Body of pancreas (tissue), 4 donors: Measurements from ENCODE around the gene RANBP3L. TPM values are rescaled to one million over a fixed set of nuclear protein-coding genes. Genes with fewer than 3 reads are reported as not detected.

Experiments
- ATAC-seq: fragments of 150-250 bp; one replicate; pipeline ENCODE4 v1.9.1; 2016
- DNase-seq, 4 donors: peaks; one replicate each; pipeline ENCODE4 v3.0.0-alpha.2; 2019
- H3K27ac ChIP-seq, 4 donors: fragments of 200-600 bp; sonication (generic); 1 replicate in 3 of 4; 2 replicates in 1 of 4; pipeline versions ENCODE4 v1.5.1 to v1.6.1; 2016 to 2019; ENCODE audit warnings: mild to moderate bottlenecking in 1 of 4, mixed read lengths in 1 of 4, moderate library complexity in 1 of 4
- H3K27me3 ChIP-seq, 2 donors: fragments of 200-600 bp; sonication (generic); one replicate each; pipeline ENCODE4 v1.6.0; 2016; ENCODE audit warnings: mild to moderate bottlenecking in 1 of 2
- H3K36me3 ChIP-seq, 2 donors: fragments of 200-600 bp; sonication (generic); replicated peaks in 1 of 2; 2 replicates each; pipeline ENCODE4 v1.5.1; 2016; ENCODE audit warnings: low read depth in 2 of 2; ENCODE audit not compliant: insufficient read depth in 1 of 2
- H3K4me1 ChIP-seq: fragments of 200-600 bp; sonication (generic); one replicate; pipeline ENCODE4 v1.6.0; 2016
- H3K4me3 ChIP-seq, 2 donors: fragments of 200-600 bp; sonication (generic); 1 replicate in 1 of 2; 2 replicates in 1 of 2; pipeline ENCODE4 v1.5.1; 2016 to 2019
- H3K9me3 ChIP-seq, 3 donors: fragments of 200-600 bp; sonication (generic); 1 replicate in 2 of 3; 2 replicates in 1 of 3; pipeline ENCODE4 v1.5.1; 2016
- CTCF ChIP-seq, 7 experiments: fragments of 450-650 bp in 4 of 7; fragments of 200-600 bp in 3 of 7; sonication (generic) in 3 of 7; IDR thresholded peaks; one replicate each; pipeline ENCODE4 v1.5.1; 2016 to 2019; ENCODE audit warnings: antibody characterized with exemption in 7 of 7
- POLR2A ChIP-seq, 3 donors: fragments of 450-650 bp; IDR thresholded peaks; one replicate each; pipeline ENCODE4 v1.6.1; 2016; ENCODE audit warnings: antibody characterized with exemption in 3 of 3, mild to moderate bottlenecking in 2 of 3
- WGBS, 2 donors: methylation state at CpG; one replicate each; pipeline ENCODE4 v1.1.5; 2017; 5-methylcytosine and 5-hydroxymethylcytosine counted together
- intact Hi-C: fragments of 100-400 bp; cut with DNase I; formaldehyde crosslinking; loops from one replicate; pipeline ENCODE4 v1.15.1; 2023
- total RNA-seq, 2 donors: library from RNA; depleted of rRNA; stranded (reverse); fragments of >200 nt; gene quantifications; one replicate each; pipeline ENCODE4 v1.1.0, GENCODE V29; 2016

The RANBP3L gene
- total RNA-seq, 2 donors from 2014 or later = 4.9 TPM; not detected in 1

- ATAC-seq (no peak), DNase-seq (no peak)
- H3K4me1 ChIP-seq = peaks cover 28% of the 10 kb centered on the region
- H3K4me3 ChIP-seq = no peak overlapping the region
- intact Hi-C loops = no loop called here
- 94 to 95% methylated on average over 1 of the region's 1 CpG for WGBS, 2 donors
- H3K9me3 ChIP-seq = no peaks in the 10 kb centered on the region
- no peak overlapping the region for H3K27ac ChIP-seq
- peaks cover 0 to 4% of the 10 kb centered on the region in 2 donors for H3K36me3 ChIP-seq
- H3K27me3 ChIP-seq = no peaks in the 10 kb centered on the region
- TF ChIP-seq POLR2A (IDR thresholded peaks at IDR 0.05) = no peak
Observed at GRCh38 chr5:36230151-36230790, 71.4 kb downstream of the RANBP3L start.

GRCh38 chr5:36228505-36228904 lies 73.2 kb downstream of the RANBP3L start:
- H3K4me3 ChIP-seq = no peak overlapping the region
- peaks cover 0 to 8% of the 10 kb centered on the region in 2 donors for H3K36me3 ChIP-seq
- H3K27me3 ChIP-seq = no peaks in the 10 kb centered on the region
- peaks cover 28% of the 10 kb centered on the region for H3K4me1 ChIP-seq
- ATAC-seq = no peak
- no peaks in the 10 kb centered on the region for H3K9me3 ChIP-seq
- intact Hi-C loops = no loop called here
- DNase-seq = no peak
- no peak overlapping the region for H3K27ac ChIP-seq
- no peak for TF ChIP-seq POLR2A (IDR thresholded peaks at IDR 0.05)
- TF ChIP-seq CTCF (IDR thresholded peaks at IDR 0.05) = no peak
- WGBS, 2 donors = 96% methylated on average over 7 of the region's 7 CpGs

GRCh38 chr5:36227046-36227445 lies 74.7 kb downstream of the RANBP3L start:
- no peak overlapping the region for H3K4me3 ChIP-seq

GRCh38 chr5:36222620-36223019 lies 79.1 kb downstream of the RANBP3L start:
- ATAC-seq (no peak), DNase-seq (no peak)
- H3K9me3 ChIP-seq = no peaks in the 10 kb centered on the region
- intact Hi-C loops = no loop called here
- H3K27ac ChIP-seq = no peak overlapping the region
- no peak overlapping the region for H3K4me3 ChIP-seq
- no peaks in the 10 kb centered on the region for H3K27me3 ChIP-seq
- H3K4me1 ChIP-seq = no peaks in the 10 kb centered on the region
- TF ChIP-seq POLR2A (IDR thresholded peaks at IDR 0.05) (no peak), CTCF (IDR thresholded peaks at IDR 0.05) (no peak)
- H3K36me3 ChIP-seq = peaks cover 0 to 8% of the 10 kb centered on the region in 2 donors
- 89 to 97% methylated on average over 1 of the region's 1 CpG for WGBS, 2 donors

More at GRCh38 chr5:36227046-36227445, 74.7 kb downstream of the RANBP3L start:
- H3K4me1 ChIP-seq = peaks cover 19% of the 10 kb centered on the region
- no peaks in the 10 kb centered on the region for H3K9me3 ChIP-seq
- H3K27me3 ChIP-seq = no peaks in the 10 kb centered on the region
- DNase-seq = no peak
- no peak for TF ChIP-seq CTCF (IDR thresholded peaks at IDR 0.05)
- no peak for TF ChIP-seq POLR2A (IDR thresholded peaks at IDR 0.05)
- ATAC-seq = no peak
- intact Hi-C loops = no loop called here
- H3K27ac ChIP-seq = no peak overlapping the region
- peaks cover 0 to 8% of the 10 kb centered on the region in 2 donors for H3K36me3 ChIP-seq

- DNase-seq = no peak
- H3K36me3 ChIP-seq = peaks cover 0 to 8% of the 10 kb centered on the region in 2 donors
- no peaks in the 10 kb centered on the region for H3K4me1 ChIP-seq
- H3K27me3 ChIP-seq = no peaks in the 10 kb centered on the region
- TF ChIP-seq POLR2A (IDR thresholded peaks at IDR 0.05) (no peak), CTCF (IDR thresholded peaks at IDR 0.05) (no peak)
- H3K27ac ChIP-seq = no peak overlapping the region
- intact Hi-C loops = no loop called here
- H3K4me3 ChIP-seq = no peak overlapping the region
- no peak for ATAC-seq
- H3K9me3 ChIP-seq = no peaks in the 10 kb centered on the region
- WGBS, 2 donors = 54 to 88% methylated on average over 1 of the region's 1 CpG
Observed at GRCh38 chr5:36217988-36218387, 83.7 kb downstream of the RANBP3L start.
